ENCODE measurements around the gene DUS1L.

Gene DUS1L

DNA sequence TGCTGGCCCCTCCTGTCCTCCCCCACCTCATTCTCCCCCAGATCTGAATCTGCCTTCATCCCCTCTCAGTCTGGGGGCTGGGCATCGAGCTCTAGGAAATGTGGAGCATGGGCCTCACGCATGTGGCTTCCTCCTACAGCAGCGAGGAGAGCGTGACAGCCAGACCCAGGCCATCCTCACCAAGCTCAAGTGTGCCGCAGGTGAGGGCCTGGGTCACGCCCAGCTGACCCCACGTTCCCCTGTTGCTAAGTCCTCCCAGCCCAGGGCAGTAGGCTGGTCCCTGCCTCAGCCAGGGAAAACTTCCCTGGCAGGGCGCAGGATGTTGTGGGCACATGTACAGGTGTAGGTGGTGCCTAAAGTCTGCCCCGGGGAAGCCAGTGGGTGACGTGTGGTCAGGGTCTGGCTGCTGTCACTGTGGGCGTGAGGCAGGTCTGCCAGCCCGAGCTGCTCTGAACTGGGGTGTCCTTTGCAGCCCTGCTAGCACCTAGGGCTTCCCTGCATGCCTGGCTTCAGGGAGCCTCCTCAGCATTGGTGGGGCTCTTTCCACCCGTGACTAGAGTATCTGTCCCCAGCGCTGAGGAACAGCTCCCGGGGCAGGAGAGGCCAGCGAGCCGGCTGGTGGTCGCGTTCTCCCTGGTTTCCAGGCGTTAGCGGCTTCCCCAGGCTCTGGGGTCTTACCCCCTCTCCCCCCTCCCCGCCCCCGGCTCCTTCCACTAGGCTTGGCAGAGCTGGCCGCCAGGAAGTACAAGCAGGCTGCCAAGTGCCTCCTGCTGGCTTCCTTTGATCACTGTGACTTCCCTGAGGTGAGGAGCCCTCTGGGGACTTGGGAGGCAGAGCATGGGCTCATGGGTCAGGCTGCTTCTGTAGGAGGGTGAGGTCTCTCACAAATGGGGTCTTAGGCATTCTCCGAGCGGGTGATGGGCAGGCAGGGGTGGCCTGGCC is 10.3 kb downstream of the DUS1L start:
- no peak for DNase-seq

DNA sequence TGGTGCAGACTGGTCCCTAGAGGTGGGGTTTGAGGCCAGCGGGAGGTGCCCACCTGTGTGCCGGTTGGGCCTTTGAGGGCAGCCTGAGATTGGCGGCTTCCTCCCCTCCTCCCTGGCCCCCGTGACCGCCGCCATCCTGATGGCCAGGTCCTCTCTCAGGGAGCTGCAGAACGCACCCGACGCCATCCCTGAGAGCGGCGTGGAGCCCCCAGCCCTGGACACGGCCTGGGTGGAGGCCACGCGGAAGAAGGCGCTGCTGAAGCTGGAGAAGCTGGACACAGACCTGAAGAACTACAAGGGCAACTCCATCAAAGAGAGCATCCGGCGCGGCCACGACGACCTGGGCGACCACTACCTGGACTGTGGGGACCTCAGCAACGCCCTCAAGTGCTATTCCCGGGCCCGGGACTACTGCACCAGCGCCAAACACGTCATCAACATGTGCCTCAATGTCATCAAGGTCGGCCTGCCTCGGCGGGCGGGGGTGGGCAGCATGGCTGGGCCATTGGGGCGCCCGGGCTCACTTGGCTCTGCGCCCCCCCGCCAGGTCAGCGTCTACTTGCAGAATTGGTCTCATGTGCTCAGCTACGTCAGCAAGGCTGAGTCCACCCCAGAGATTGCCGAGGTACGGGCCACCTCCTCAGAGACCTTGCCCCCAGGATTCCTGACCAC is 11.1 kb downstream of the DUS1L start:
- no peak for DNase-seq

DNA sequence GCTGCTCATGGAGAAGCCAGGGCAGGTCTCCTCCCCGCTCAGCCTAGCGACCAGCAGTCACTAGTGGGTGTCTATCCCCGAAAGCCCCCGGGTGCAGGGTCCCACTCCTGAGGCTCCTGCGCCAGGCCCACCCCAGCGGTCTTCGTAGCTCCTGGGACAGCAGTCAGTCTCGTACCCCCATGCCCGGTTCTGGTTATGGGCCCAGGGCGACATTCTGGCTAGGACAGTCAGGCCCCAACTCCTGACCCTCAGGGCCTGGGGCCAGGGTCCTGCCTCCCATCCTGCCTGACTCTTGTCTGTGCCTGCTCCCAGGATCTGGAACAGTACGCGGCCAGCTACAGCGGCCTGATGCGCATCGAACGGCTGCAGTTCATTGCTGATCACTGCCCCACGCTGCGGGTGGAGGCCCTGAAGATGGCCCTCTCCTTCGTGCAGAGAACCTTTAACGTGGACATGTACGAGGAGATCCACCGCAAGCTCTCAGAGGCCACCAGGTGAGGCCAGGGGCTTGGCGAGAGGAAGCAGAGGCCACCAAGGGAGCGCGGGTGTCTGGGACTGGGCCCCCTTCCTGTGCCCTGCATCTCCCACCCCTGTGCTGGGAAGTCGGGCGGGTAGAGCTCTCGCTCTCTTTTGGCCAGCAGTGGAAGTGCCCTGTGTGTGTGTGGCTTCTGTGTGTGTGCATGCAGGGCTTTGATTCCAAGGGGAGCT is 11.9 kb downstream of the DUS1L start:
- no peak for DNase-seq

DNA sequence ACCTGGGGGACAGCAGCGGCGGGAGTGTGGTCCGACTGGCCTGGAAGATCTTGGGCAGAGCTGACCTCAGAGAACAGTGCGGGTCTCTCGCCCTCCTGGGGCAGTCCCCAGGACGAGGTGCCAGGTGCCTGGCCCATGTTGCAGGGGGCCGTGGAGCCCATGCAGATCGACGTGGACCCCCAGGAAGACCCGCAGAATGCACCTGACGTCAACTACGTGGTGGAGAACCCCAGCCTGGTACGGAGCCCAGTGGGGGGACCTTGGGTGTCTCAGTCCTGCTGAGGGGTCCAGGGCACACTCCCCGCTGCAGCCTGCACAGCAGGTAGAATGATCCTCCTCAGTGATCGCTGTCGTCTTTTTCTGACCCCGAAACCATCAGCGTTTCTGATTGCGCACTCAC is 12.5 kb downstream of the DUS1L start:
- DNase-seq, result no peak

DNA sequence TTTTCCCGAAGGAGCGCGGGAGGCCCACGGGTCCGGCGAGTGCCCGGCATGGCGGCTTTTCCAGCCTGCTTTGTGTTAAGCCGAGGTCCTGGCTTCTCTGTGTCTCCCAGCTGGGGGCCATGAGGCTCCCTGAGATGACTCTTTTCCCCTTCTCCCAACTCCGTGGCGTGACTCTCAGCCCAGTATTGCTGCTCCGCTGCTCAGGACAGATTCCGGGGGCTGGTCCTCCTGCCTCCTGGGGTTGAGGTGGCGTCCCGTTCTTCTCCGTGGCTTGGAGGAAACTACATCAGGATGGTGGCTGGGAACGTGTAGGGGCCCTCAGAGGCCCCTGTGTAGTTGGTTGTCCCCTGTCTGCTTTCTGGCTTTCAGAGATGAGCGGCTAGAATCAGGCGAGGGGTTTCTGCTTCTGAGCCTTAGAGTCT is 13.0 kb downstream of the DUS1L start:
- DNase-seq, result no peak

DNA sequence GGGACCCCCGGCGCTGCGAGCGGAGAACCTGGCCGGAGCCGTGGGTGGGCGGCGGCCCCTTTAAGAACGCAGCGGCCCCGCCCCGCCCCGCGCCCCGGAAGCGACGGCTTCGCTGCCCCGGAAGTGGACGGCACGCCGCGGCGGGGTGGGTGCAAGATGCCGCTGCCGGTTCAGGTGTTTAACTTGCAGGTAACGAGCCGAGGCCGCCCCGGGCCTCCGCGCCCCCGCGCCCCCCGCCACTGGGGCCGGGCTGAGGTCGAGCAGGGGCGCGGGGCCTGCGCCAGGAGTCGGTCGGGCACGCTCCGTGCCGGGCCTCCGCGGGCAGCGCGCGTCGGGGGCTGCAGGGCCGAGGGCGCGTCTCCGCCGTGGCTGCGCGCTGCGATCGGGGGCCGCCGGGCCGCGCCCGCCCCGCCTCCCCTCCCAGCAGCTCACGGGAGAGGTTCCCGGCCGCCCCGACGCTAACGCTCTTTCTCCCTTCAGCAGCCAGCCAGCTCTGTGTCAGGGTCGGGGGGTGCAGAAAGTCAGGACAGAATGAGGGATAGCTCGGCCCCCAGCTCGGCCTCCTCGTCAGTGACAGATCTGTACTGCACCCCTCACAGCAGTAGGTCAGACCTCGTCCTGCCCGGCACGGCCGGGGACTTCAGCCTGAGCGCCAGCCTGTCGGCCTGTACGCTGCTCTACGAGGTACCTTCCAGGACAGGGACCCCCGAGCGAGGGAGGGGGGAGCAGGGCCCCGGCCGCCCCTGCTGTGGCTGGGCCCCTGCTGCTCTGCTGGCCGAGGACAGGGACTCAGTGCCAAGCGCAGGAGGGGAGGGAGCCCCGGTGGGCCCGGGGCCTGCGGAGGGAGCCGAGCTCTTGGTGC is 13.6 kb downstream of the DUS1L start, which contains the start of the genes GPS1 and RFNG:
Gene GPS1, plus strand, starts transcription at position 123 of the 862 bp plus-strand sequence. Its CDS starts 34 bp downstream, at position 157.
Gene RFNG, minus strand, starts transcription at position 36 of the 862 bp plus-strand sequence. CDS start 45 bp downstream, outside the sequence.
- DNase-seq, result peak; percentile 4

DNA sequence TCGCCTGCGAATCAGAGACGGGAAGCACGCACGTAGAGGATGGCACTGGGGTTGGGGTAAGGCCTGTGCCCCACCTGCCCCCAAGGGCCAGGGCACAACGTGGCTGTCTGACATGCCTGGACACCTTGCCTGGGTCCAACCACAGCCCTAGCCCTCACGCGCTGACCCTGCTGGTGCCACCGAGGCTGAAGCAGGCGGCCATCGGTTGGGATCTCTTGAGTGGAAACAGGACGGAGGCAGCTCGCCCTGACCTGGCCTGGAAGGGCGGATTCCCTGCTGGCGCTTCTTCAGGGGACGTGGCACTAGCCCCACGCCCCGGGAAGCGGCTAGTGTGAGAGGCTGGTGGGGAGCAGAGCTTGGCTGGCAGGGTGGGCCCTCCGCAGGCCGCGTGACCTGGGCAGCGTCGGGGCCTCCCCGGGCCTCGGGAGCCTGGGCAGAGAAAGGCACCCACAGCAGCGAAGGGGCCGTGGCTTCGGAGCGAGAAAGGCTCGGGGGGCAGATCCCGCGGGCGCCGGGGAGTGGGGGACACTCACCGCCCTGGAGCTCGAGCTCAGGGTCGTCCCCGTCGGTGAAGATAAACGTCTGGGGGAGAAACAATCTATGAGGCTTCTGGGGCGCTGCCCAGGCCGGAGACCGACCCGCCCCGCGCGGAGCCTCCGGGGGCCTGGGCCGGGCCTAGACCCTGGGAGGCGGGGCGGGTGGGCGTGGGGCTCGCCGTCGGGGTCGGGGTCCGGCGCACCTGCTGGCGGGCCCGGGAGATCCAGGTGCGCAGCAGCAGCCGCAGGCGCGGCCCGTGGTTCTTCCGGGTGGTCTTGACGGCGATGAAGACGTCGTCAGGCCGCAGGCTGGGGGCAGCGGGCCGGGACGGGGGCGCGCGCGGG is 14.6 kb downstream of the DUS1L start:
- no peak for DNase-seq

DNA sequence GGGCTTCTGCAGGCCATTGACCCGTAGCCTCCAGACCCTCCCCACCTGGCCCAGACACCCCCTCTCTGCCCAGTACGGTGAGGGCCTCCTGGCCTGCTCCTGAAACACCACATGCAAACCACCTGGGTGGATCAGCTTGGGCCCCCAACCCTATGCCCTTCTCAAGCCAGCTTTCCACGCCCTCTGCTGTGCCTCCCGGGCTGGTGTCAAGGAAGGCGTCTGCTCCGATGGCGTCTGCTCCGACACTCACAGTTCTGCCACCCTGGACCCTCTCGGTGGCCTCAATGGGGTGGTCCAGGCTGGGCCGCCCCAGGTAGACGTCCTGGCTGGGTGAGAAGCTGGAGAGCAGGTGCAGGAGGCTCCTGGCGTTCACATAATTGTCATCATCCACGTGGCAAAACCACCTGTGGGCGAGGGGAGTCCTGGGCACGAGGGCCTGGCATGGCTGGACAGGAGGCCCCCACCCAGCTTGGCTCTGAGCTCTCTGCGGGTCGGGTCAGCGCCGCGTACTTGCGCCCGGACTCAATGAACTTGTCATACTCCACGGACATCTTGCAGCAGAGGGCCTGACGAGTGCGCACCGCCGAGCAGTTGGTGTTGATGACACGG is 15.3 kb downstream of the DUS1L start:
- DNase-seq, result no peak

DNA sequence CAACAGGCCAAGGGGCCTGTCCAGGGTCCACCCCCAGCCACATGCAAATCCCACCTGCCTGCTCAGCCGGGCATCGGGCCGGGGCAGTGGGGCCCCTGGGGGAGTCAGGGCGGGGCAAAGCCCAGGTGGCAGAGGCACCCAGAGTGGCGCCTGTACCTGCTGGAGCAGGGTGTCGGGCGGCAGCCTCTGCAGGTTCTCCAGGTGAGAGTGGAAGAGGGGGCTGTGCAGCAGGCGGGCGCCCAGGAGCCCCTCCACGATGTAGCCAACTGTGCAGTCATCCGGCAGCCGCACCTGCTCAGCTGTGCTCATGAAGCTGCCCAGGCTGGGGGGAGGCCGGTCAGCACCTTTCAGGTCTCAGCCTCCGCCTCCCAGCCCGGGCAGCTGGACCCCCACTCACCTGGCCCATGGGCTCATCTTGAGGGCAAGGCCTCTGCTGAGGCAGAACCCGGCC is 16.1 kb downstream of the DUS1L start:
- DNase-seq, result no peak

DNA sequence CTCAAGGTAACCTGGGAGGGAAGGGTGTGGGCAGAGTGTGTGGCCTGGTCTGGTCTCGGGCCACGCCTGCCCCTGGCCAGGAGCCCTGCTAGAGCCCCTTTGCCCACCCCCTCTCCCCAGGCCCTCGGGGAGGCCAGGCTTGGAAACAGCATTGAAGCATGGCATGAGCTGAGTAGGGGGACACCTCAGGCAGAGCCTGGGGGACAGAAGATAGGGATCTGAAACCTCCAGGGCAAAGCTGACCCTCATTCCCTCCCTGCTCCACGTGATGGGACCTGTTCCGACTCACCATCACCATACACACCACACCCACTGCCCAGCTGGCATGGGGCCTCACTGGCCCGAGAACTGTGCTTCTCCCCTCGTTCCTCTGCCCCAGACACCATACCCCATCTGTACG is 16.5 kb downstream of the DUS1L start:
- DNase-seq, result no peak

DNA sequence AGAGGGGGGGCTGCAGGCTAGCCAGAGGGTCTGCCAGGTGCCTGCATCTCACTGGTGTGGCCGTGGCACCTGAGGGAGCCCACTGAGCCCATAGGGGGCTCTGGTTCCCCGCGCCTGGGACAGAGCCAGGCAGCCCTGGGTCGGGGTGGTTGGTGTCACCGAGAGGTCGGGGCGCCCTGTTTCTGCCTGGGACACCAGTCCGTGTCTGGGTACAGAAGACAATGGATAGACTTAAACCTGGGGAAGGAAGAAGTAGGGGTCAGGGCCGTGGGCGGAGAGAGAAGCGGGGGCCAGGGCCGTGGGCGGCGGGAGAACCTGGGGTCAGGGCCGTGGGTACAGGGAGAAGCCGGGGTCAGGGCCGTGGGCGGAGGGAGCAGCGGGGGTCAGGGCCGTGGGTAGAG is 17.0 kb downstream of the DUS1L start:
- DNase-seq, result no peak

DNA sequence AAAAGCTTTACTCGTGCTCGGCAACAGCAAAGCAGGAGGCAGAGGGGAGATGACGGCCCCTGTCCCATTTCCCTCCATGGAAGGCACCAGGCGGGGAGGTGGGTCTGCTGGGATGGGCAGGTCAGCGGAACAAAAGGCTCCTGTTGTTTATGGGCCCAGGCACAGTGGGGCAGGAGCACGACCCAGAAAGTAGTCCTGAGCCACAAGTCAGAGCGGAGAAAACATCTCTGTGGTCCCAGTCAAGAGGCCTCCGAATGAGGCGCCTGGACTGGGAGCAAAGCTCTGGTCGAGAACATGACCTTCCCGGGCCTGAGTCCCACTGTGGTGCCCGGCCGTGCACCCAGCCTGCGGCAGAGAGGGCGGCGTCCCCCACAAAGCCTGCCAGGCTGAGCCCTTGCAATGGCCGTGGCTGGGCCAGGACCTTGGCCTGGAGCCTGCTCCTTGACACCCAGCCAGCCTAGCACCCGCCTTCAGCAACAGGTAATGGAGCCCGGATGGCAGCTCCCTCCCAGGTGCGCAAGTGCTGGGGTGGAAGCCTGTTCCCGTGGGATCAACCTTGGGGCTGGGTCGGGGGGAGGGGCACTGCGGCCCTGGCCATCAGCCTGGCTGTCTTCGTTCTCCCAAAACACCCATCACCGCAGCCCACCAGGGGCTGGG is 17.6 kb downstream of the DUS1L start:
- no peak for DNase-seq

DNA sequence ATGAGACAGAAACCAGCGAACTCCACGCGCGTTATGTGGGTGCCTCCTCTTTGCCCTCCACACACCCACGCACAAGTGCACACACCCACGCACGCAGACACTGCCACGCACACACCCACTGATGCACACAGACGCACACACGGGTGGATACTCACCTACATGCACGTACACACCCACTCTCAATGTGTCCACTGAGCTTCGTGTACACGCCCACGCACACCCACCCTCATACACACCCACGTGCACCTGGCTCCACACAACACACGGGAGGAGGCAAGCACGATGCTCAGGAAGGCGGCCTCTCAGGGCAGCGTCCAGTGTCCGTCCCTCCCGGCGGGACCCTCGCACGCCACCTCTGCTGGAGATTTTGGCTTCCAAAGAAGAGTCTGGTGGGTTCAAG is 18.2 kb downstream of the DUS1L start:
- no peak for DNase-seq

DNA sequence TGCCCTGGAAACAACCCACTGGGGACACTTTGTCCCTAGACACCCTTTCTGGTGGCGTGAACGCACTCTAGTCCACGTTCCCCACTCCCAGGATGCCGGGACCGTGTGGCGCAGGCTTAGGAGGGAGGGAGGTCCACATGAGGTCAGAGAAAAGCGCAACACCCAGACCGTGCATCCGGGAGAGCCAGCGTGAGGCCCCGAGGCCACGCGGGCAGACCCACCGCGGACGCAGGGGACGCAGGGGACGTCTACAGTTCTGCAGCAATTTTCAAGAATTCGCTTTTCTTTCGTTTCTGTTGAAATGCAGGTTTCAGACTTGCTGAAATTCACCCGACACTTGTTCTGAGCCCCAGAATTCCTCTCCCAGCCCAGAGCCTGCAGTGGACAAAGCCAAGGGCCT is 18.7 kb downstream of the DUS1L start:
- no peak for DNase-seq

DNA sequence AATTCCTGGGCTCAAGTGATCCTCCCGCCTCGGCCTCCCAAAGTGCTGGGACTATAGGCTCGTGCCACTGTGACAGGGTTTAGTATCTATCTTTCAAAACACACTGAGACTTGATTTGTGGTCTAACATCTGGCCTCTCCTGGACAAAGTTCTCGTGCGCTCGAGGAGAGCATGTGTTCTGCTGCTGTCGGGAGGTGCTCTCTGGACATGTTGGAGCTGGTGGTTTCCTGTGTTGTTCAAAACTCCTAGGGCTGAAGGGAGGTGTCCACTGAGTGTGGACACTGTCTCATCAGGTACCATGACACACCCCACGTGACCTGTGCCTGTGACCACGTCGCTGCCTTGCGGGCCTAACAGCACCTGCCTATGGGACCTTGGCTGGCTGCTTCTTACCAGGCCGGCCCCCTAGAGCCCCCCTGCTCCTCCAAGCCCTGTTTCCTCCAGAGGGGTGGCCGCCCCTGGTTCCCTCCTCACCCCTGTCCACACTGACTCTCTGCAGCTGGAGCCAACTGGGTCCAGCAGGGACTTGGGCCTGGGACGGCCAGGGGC is 19.6 kb downstream of the DUS1L start:
- no peak for DNase-seq

DNA sequence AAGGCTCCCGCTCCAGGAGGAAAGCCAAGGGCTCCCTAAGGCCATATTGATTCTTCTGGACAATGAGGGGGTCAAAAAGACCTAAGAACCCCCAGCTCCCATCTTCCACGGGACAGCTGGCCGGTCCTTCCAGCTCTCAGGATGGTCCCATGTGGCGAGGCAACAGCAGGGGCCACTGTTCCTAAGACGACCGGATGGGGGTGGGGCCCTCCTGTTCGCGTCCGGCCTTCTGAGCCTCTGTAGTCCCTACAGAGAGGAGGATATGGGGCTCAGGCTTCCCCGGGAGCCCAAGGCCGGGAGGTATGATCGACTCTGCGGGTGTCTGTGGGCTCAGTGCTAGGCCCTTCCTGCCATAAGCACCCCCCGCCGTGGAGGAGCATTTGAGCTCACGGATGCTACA is 22.1 kb downstream of the DUS1L start:
- DNase-seq, result no peak

DNA sequence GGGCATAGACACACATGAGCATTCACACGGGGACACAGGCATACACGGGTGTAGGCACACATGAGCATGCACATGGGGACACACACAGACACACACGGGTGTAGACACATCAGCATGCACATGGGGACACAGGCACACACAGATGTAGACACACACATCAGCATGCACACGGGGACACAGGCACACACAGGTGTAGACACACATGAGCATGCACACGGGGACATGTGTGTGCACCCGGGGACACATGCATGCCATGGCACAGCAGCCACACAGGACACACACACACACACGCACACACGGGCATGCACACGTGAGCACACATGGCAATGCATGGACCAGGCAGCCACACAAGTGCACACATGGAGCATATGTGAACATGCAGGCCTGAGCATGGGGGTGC is 23.0 kb downstream of the DUS1L start:
- DNase-seq, result no peak

DNA sequence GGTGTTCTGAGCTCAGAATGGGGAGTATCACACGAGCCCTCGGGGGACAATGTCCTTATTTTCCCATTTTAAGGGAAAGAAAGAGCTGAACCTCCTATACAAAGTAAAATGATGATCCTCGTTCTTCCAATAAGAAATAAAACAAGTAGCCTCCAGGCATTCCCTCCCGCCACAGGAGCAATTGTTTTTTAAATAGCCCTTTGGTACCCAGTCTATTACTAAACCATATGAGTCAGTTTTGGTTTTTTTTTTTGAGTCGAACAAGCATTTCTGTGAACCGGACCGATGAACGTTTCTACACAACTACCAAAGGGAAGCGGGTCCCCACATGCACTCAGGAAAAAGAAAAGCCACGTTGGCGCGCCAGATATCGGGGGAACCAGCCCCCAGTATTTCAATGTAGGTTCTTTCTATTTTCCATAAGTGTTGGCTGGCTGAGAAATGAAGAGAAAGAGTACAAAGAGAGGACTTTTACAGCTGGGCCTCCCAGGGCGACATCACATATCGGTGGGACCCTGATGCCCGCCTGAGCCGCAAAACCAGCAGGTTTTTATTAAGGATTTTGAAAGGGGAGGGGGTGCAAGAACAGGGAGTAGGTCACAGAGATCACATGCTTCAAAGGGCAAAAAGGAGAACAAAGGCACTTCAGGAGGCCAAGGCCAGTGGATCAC is 24.3 kb downstream of the DUS1L start:
- DNase-seq, result no peak

DNA sequence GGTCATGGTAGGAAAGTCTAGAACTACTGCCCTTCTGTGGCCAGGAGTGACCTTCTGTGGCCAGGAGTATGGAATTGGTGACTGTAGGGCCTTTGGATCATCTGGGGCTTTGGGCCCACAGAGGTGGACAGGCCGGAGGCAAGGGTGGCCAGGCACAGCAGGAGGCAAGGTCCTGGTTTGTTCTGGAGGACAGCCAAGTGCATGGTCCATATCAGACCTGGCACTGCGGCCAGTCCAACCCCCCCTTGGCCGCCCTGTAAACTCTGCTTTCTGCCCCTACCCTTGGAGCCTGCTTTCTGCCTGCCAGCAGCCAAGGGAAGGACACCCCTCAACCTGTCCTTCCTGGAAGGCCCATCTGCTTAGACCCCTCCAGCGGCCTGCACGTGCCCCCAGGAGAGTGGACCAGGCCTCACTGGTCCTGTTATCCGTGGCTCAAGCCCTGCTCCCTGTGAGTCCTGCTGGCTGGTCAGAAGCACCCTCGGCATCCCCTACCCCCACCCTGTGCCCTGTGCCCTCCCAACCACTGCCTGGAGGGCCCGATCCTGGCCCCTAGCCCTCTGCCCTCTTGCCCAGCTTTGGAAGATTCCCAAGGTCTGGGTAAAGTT is 25.8 kb downstream of the DUS1L start:
- no peak for DNase-seq
